ENCODE results near the gene GALNS. TPM values are rescaled to one million over a fixed set of nuclear protein-coding genes. Genes with fewer than 3 reads are reported as not detected.

Gene GALNS
- total and polyA plus RNA-seq, 12 donors = 12.6 to 63.1 (median 36.2) TPM

DNA sequence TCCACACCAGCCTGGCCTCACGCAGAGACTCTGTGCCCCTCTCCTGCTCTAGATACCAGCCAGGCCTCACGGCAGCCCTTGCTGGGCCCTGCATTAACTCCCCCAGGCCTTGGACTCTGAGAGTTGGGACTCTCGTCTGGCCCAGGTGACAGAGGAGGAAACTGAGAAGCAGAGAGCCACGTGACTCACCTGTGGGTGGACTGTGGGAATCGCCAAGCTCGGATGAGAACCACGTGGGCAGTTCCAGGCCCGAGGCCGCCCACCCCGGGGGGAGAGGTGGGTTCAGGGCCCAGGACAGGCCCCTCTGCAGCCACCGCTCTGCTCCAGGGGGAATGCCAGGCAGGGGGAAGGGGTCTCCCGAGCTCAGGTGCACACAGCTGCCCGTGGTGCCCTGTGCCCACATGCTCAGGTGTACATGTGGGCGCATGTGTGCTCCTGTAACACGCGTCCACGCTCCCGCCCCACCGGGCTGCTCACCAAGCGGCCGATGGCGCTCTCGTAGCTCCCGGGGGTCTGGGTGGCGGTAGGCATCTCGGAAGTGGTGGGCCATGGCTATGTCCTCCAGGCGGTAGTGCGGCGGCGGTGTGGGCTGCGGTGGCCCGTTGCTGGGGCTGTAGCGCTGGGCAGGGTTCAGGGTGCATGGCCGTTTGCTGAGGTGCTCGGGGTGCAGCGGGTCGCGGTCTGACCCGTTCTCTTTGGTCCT lies 28.0 kb upstream of the GALNS start:
- no peak overlapping the region for H3K27ac ChIP-seq

DNA sequence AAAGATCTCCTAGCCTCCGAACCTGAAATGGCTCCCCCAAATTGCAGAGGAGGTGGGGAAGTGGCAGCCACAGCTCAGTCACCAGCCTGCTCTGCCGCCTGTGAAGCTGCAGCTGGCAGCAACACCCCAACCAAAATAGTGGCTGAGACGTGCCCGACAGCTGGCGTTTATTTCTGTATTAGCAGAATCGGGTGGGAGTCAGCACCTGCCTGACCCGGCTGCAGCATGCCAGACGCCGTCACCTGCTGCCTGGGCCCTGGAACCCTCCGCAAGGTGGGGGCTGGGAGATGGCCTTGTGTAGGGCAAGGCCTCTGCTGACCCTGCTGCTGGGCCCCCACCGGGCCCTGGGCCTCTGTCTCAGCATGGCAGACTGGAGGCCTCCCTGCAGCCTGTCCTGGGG lies 27.2 kb upstream of the GALNS start:
- no peaks in the 10 kb centered on the region for H3K4me1 ChIP-seq (replicated peaks in 1 of 2)
- no peak overlapping the region for H3K4me3 ChIP-seq
- H3K36me3 ChIP-seq (replicated peaks in 1 of 2) = no peaks in the 10 kb centered on the region
- 86 to 88% (median 87%) methylated on average over 8 to 11 of the region's 11 CpGs for WGBS, 4 donors
- no peaks in the 10 kb centered on the region for H3K27me3 ChIP-seq
- H3K9me3 ChIP-seq (replicated peaks in 1 of 3) = no peaks in the 10 kb centered on the region
- H3K27ac ChIP-seq = no peak overlapping the region
- DNase-seq = no peak
- TF ChIP-seq POLR2A (IDR thresholded peaks at IDR 0.05) = no peak
- TF ChIP-seq, protein P1, sequence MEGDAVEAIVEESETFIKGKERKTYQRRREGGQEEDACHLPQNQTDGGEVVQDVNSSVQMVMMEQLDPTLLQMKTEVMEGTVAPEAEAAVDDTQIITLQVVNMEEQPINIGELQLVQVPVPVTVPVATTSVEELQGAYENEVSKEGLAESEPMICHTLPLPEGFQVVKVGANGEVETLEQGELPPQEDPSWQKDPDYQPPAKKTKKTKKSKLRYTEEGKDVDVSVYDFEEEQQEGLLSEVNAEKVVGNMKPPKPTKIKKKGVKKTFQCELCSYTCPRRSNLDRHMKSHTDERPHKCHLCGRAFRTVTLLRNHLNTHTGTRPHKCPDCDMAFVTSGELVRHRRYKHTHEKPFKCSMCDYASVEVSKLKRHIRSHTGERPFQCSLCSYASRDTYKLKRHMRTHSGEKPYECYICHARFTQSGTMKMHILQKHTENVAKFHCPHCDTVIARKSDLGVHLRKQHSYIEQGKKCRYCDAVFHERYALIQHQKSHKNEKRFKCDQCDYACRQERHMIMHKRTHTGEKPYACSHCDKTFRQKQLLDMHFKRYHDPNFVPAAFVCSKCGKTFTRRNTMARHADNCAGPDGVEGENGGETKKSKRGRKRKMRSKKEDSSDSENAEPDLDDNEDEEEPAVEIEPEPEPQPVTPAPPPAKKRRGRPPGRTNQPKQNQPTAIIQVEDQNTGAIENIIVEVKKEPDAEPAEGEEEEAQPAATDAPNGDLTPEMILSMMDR (IDR thresholded peaks at IDR 0.05) = no peak
- intact Hi-C loops (cut with DNase I) = no loop called here

More for the DNA sequence above, 28.0 kb upstream of the GALNS start:
- Histone ChIP-seq H3K4me1 (replicated peaks in 1 of 2) (no peaks in the 10 kb centered on the region), H3K9me3 (replicated peaks in 1 of 3) (no peaks in the 10 kb centered on the region), H3K27me3 (no peaks in the 10 kb centered on the region), H3K36me3 (replicated peaks in 1 of 2) (no peaks in the 10 kb centered on the region), H3K4me3 (no peak overlapping the region)
- TF ChIP-seq, protein P1 (IDR thresholded peaks at IDR 0.05) = no peak
- TF ChIP-seq POLR2A (IDR thresholded peaks at IDR 0.05) = no peak
- WGBS, 4 donors = 94 to 96% (median 94%) methylated on average over 32 to 39 of the region's 39 CpGs
- DNase-seq = no peak
- intact Hi-C loops (cut with DNase I) = no loop called here

DNA sequence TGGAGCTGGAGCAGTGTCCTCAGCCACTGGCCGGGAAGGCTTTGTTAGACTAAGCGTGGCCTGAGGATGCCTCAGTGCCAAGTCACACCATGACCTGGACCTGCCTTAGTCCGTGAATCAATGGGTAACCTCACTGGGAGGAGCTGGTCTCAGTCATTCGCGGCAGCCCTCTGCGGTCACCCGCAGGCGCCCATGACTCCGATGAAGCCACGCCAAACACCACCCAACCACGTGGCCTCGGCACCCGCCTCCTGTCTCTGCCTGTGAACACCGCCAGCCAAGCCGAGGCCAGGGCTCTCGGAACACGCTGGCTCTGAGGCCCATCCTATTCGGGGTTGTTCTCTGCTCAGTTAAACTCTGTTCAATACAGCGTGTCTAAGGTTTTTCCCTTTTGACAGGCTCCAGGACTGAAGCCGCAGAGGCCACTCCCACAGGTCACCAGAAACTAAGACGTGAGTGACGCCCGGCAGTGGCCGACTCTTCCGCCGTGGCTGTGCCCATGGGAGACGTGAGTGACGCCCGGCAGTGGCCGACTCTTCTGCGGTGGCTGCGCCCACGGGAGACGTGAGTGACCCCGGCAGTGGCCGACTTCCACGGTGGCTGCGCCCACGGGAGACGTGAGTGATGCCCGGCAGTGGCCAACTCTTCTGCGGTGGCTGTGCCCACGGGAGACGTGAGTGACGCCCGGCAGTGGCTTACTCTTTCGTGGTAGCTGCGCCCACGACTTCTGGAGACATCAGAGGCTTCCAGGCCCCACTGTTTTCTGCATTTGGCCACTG lies 26.6 kb upstream of the GALNS start:
- intact Hi-C loops (cut with DNase I) = no loop called here

More for the DNA sequence above, 26.6 kb upstream of the GALNS start:
- H3K36me3 ChIP-seq (replicated peaks in 1 of 2) = no peaks in the 10 kb centered on the region
- 95 to 96% (median 95%) methylated on average over 34 to 49 of the region's 49 CpGs for WGBS, 4 donors
- DNase-seq = no peak
- no peaks in the 10 kb centered on the region for H3K27me3 ChIP-seq
- no peak overlapping the region for H3K4me3 ChIP-seq
- no peaks in the 10 kb centered on the region for H3K4me1 ChIP-seq (replicated peaks in 1 of 2)
- H3K9me3 ChIP-seq (replicated peaks in 1 of 3) = no peaks in the 10 kb centered on the region
- TF ChIP-seq, protein P1 (IDR thresholded peaks at IDR 0.05) = no peak
- TF ChIP-seq POLR2A (IDR thresholded peaks at IDR 0.05) = no peak
- H3K27ac ChIP-seq = no peak overlapping the region

Data from adrenal gland (tissue), 12 donors.